ENCODE data around the gene TBRG4.

Gene TBRG4

DNA sequence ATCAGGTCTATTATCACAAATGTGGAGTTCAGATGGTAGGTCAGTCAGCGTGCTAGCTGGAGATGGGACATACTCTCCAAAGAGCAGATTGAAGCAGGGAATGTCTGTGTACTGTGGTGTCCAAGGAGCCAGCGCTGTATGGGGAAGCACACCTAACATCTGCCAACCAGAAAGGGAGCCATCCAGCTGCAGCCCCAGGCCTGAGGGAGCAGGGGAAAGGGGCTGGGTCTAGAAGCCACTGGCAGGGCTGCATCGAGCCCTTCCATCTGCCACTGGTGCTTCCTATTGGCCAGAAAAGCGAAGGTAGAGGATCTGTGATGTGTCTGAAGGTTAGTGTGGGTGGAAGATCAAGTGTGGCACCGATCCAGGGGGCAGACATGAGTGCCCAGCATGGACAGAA lies 38.1 kb upstream of the TBRG4 start:
- TF ChIP-seq, protein P1, sequence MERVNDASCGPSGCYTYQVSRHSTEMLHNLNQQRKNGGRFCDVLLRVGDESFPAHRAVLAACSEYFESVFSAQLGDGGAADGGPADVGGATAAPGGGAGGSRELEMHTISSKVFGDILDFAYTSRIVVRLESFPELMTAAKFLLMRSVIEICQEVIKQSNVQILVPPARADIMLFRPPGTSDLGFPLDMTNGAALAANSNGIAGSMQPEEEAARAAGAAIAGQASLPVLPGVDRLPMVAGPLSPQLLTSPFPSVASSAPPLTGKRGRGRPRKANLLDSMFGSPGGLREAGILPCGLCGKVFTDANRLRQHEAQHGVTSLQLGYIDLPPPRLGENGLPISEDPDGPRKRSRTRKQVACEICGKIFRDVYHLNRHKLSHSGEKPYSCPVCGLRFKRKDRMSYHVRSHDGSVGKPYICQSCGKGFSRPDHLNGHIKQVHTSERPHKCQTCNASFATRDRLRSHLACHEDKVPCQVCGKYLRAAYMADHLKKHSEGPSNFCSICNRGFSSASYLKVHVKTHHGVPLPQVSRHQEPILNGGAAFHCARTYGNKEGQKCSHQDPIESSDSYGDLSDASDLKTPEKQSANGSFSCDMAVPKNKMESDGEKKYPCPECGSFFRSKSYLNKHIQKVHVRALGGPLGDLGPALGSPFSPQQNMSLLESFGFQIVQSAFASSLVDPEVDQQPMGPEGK (CRISPR knock-in tag; IDR thresholded peaks at IDR 0.05; ENCODE audit: borderline replicate concordance) = no peak
- no peak for TF ChIP-seq OSR1 (CRISPR knock-in tag; IDR thresholded peaks at IDR 0.05)
- no peak for TF ChIP-seq BACH2 (CRISPR knock-in tag; IDR thresholded peaks at IDR 0.05; ENCODE audit: borderline replicate concordance)
- TF ChIP-seq TOX (CRISPR knock-in tag; IDR thresholded peaks at IDR 0.05; ENCODE audit: borderline replicate concordance) = no peak
- TF ChIP-seq ZFP3 (CRISPR knock-in tag; IDR thresholded peaks at IDR 0.05) = no peak
- TF ChIP-seq SNAI2 (CRISPR knock-in tag; IDR thresholded peaks at IDR 0.05) = no peak
- TF ChIP-seq, protein P2, sequence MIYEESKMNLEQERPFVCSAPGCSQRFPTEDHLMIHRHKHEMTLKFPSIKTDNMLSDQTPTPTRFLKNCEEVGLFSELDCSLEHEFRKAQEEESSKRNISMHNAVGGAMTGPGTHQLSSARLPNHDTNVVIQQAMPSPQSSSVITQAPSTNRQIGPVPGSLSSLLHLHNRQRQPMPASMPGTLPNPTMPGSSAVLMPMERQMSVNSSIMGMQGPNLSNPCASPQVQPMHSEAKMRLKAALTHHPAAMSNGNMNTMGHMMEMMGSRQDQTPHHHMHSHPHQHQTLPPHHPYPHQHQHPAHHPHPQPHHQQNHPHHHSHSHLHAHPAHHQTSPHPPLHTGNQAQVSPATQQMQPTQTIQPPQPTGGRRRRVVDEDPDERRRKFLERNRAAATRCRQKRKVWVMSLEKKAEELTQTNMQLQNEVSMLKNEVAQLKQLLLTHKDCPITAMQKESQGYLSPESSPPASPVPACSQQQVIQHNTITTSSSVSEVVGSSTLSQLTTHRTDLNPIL (CRISPR knock-in tag; IDR thresholded peaks at IDR 0.05; ENCODE audit: low read depth) = no peak
- no peak for TF ChIP-seq RARB (CRISPR knock-in tag; IDR thresholded peaks at IDR 0.05)
- TF ChIP-seq ESRRG (CRISPR knock-in tag; IDR thresholded peaks at IDR 0.05) = no peak
- no peak for TF ChIP-seq ZC3H10 (CRISPR knock-in tag; IDR thresholded peaks at IDR 0.05)
- TF ChIP-seq ZNF8 (CRISPR knock-in tag; IDR thresholded peaks at IDR 0.05) = no peak
- no peak for TF ChIP-seq CSDC2 (CRISPR knock-in tag; IDR thresholded peaks at IDR 0.05)
- TF ChIP-seq GLIS3 (CRISPR knock-in tag; IDR thresholded peaks at IDR 0.05) = no peak
- no peak for TF ChIP-seq ZNF565 (CRISPR knock-in tag; conservative IDR thresholded peaks at IDR 0.05; ENCODE audit: low read depth)
- TF ChIP-seq PPARA (CRISPR knock-in tag; IDR thresholded peaks at IDR 0.05; ENCODE audit: borderline replicate concordance) = no peak
- TF ChIP-seq ZNF70 (CRISPR knock-in tag; IDR thresholded peaks at IDR 0.05) = no peak
- TF ChIP-seq, protein P3, sequence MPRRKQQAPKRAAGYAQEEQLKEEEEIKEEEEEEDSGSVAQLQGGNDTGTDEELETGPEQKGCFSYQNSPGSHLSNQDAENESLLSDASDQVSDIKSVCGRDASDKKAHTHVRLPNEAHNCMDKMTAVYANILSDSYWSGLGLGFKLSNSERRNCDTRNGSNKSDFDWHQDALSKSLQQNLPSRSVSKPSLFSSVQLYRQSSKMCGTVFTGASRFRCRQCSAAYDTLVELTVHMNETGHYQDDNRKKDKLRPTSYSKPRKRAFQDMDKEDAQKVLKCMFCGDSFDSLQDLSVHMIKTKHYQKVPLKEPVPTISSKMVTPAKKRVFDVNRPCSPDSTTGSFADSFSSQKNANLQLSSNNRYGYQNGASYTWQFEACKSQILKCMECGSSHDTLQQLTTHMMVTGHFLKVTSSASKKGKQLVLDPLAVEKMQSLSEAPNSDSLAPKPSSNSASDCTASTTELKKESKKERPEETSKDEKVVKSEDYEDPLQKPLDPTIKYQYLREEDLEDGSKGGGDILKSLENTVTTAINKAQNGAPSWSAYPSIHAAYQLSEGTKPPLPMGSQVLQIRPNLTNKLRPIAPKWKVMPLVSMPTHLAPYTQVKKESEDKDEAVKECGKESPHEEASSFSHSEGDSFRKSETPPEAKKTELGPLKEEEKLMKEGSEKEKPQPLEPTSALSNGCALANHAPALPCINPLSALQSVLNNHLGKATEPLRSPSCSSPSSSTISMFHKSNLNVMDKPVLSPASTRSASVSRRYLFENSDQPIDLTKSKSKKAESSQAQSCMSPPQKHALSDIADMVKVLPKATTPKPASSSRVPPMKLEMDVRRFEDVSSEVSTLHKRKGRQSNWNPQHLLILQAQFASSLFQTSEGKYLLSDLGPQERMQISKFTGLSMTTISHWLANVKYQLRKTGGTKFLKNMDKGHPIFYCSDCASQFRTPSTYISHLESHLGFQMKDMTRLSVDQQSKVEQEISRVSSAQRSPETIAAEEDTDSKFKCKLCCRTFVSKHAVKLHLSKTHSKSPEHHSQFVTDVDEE (CRISPR knock-in tag; IDR thresholded peaks at IDR 0.05) = no peak
- TF ChIP-seq ARNTL (CRISPR knock-in tag; IDR thresholded peaks at IDR 0.05; ENCODE audit: borderline replicate concordance, low read depth) = no peak
- no peak for TF ChIP-seq ZFP30 (CRISPR knock-in tag; IDR thresholded peaks at IDR 0.05)
- peak; percentile 11; the same call in 1 of the 3 replicates for ATAC-seq

DNA sequence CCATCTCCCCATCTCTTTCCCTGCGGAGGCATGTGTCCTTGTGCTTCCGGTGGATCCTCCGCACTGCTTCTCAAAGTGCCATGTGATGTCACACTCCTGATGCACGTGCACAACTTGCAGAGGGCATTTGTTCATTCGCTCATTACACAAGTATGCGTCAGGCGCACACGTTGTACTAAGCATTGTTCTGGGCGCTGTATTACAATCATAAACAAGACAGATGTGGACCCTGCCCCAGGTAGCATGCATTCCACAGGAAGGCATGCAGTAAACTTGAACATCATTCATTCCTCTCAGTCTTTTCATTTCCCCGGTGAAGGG lies 37.1 kb upstream of the TBRG4 start:
- TF ChIP-seq PPARA (CRISPR knock-in tag; IDR thresholded peaks at IDR 0.05; ENCODE audit: borderline replicate concordance) (no peak), ZFP30 (CRISPR knock-in tag; IDR thresholded peaks at IDR 0.05) (no peak), ZC3H10 (CRISPR knock-in tag; IDR thresholded peaks at IDR 0.05) (no peak), ZFP3 (CRISPR knock-in tag; IDR thresholded peaks at IDR 0.05) (no peak), RARB (CRISPR knock-in tag; IDR thresholded peaks at IDR 0.05) (no peak), SNAI2 (CRISPR knock-in tag; IDR thresholded peaks at IDR 0.05) (no peak), ISL1 (CRISPR knock-in tag; IDR thresholded peaks at IDR 0.05) (no peak), ESRRG (CRISPR knock-in tag; IDR thresholded peaks at IDR 0.05) (no peak), TOX (CRISPR knock-in tag; IDR thresholded peaks at IDR 0.05; ENCODE audit: borderline replicate concordance) (no peak), BACH2 (CRISPR knock-in tag; IDR thresholded peaks at IDR 0.05; ENCODE audit: borderline replicate concordance) (no peak), TCF4 (CRISPR knock-in tag; IDR thresholded peaks at IDR 0.05; ENCODE audit: borderline replicate concordance) (no peak), ZNF8 (CRISPR knock-in tag; IDR thresholded peaks at IDR 0.05) (no peak), ZNF70 (CRISPR knock-in tag; IDR thresholded peaks at IDR 0.05) (no peak), GLIS3 (CRISPR knock-in tag; IDR thresholded peaks at IDR 0.05) (no peak)
- TF ChIP-seq, protein P4, sequence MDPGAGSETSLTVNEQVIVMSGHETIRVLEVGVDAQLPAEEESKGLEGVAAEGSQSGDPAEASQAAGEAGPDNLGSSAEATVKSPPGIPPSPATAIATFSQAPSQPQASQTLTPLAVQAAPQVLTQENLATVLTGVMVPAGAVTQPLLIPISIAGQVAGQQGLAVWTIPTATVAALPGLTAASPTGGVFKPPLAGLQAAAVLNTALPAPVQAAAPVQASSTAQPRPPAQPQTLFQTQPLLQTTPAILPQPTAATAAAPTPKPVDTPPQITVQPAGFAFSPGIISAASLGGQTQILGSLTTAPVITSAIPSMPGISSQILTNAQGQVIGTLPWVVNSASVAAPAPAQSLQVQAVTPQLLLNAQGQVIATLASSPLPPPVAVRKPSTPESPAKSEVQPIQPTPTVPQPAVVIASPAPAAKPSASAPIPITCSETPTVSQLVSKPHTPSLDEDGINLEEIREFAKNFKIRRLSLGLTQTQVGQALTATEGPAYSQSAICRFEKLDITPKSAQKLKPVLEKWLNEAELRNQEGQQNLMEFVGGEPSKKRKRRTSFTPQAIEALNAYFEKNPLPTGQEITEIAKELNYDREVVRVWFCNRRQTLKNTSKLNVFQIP (CRISPR knock-in tag; IDR thresholded peaks at IDR 0.05; ENCODE audit: borderline replicate concordance, low read depth) = no peak
- TF ChIP-seq, protein P3 (CRISPR knock-in tag; IDR thresholded peaks at IDR 0.05) = no peak
- TF ChIP-seq, protein P1 (CRISPR knock-in tag; IDR thresholded peaks at IDR 0.05; ENCODE audit: borderline replicate concordance) = no peak
- TF ChIP-seq, protein P5, sequence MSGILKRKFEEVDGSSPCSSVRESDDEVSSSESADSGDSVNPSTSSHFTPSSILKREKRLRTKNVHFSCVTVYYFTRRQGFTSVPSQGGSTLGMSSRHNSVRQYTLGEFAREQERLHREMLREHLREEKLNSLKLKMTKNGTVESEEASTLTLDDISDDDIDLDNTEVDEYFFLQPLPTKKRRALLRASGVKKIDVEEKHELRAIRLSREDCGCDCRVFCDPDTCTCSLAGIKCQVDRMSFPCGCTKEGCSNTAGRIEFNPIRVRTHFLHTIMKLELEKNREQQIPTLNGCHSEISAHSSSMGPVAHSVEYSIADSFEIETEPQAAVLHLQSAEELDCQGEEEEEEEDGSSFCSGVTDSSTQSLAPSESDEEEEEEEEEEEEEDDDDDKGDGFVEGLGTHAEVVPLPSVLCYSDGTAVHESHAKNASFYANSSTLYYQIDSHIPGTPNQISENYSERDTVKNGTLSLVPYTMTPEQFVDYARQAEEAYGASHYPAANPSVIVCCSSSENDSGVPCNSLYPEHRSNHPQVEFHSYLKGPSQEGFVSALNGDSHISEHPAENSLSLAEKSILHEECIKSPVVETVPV (CRISPR knock-in tag; IDR thresholded peaks at IDR 0.05) = no peak
- TF ChIP-seq, protein P2 (CRISPR knock-in tag; IDR thresholded peaks at IDR 0.05; ENCODE audit: low read depth) = no peak
- no peak for ATAC-seq
